ENCODE data around the gene TUSC1. TPM values are rescaled to one million over a fixed set of nuclear protein-coding genes. Genes with fewer than 3 reads are reported as not detected.

TUSC1 gene
- 10 to 100 TPM in 1 of 2 donors, 1 to 10 TPM in 1; 9.2 to 15.7 TPM for total RNA-seq
- 10 to 100 TPM in 1 of 2 donors, 1 to 10 TPM in 1; 9.4 to 14.0 TPM for polyA plus RNA-seq
- long read RNA-seq, donor 1, transcript TUSC1-201 (1 exons, 2,052 nt), result major isoform, 48 of 48 reads
- long read RNA-seq, donor 1, partial matches to known transcripts, result 0 of 48 reads
- long read RNA-seq, donor 1, other reads (novel, unspliced or antisense), result 0 of 48 reads
- long read RNA-seq, donor 2, transcript TUSC1-201 (1 exons, 2,052 nt), result major isoform, 18 of 18 reads
- long read RNA-seq, donor 2, partial matches to known transcripts, result 0 of 18 reads
- long read RNA-seq, donor 2, other reads (novel, unspliced or antisense), result 0 of 18 reads
- long read RNA-seq, donor 3, transcript TUSC1-201 (1 exons, 2,052 nt), result major isoform, 32 of 44 reads
- long read RNA-seq, donor 3, partial matches to known transcripts, result 12 of 44 reads
- long read RNA-seq, donor 3, other reads (novel, unspliced or antisense), result 0 of 44 reads
- long read RNA-seq, donor 4, transcript TUSC1-201 (1 exons, 2,052 nt), result major isoform, 24 of 24 reads
- long read RNA-seq, donor 4, partial matches to known transcripts, result 0 of 24 reads
- long read RNA-seq, donor 4, other reads (novel, unspliced or antisense), result 0 of 24 reads
- long read RNA-seq, donor 5, transcript TUSC1-201 (1 exons, 2,052 nt), result major isoform, 63 of 63 reads
- long read RNA-seq, donor 5, partial matches to known transcripts, result 0 of 63 reads
- long read RNA-seq, donor 5, other reads (novel, unspliced or antisense), result 0 of 63 reads

DNA sequence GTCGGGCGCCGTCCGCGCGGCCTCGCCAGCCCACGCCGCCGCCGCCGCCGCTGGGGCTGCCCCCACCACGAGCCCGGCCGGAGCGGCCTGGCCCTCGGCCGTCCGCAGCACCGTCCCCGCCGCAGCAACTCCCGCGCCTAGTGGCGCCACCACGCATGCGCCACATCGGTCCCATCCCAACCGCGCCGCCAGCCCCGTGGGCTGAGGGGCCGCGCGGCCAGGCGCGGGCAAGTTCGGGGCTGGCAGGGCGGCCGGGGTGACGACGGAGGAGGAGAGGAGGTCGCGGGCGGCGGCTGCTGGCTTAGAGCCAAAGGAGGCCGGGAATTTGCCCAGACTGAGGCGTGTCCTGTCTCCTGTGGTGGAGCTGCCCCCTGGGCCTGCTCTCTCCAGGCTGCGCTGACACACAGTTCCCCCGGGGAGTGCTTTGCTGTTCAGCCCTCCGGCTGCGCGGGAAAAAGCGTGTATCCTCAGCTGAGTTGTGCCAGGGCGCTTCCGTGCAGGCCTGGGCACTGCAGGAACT is at the start of gene TUSC1:
TSS of gene TUSC1 (minus strand) at position 298 of the 520 bp plus-strand sequence. CDS start at position 166, 132 bp downstream.
- peak within 1 kb of the TSS; percentile 79 to 84 for H3K9ac ChIP-seq (ENCODE audit: insufficient read depth in 1 of 2, low read length in 2 of 2)
- H3K4me1 ChIP-seq (ENCODE audit: control insufficient read depth in 5 of 5, insufficient read depth in 5 of 5, low read length in 5 of 5), result peaks cover 0 to 10% (median 0%) of the 10 kb centered on the region in 5 donors
- peak within 1 kb of the TSS; percentile 89 for H3K4me3 ChIP-seq
- 1 to 2% methylated on average over 40 to 57 of the region's 57 CpGs for WGBS, 2 donors
- peak; percentile 84 for ATAC-seq (ENCODE audit: insufficient read depth, low FRiP score)
- no peaks in the 10 kb centered on the region for H3K27me3 ChIP-seq (ENCODE audit: control insufficient read depth in 3 of 3, insufficient read depth in 3 of 3, low read length in 2 of 3)
- TF ChIP-seq, protein P1, sequence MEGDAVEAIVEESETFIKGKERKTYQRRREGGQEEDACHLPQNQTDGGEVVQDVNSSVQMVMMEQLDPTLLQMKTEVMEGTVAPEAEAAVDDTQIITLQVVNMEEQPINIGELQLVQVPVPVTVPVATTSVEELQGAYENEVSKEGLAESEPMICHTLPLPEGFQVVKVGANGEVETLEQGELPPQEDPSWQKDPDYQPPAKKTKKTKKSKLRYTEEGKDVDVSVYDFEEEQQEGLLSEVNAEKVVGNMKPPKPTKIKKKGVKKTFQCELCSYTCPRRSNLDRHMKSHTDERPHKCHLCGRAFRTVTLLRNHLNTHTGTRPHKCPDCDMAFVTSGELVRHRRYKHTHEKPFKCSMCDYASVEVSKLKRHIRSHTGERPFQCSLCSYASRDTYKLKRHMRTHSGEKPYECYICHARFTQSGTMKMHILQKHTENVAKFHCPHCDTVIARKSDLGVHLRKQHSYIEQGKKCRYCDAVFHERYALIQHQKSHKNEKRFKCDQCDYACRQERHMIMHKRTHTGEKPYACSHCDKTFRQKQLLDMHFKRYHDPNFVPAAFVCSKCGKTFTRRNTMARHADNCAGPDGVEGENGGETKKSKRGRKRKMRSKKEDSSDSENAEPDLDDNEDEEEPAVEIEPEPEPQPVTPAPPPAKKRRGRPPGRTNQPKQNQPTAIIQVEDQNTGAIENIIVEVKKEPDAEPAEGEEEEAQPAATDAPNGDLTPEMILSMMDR (IDR thresholded peaks at IDR 0.05; ENCODE audit: control extremely low read depth, extremely low read depth), result no peak
- no peaks in the 10 kb centered on the region for H3K9me3 ChIP-seq (ENCODE audit: control insufficient read depth in 4 of 4, insufficient read depth in 3 of 4, low read length in 3 of 4)
- H3K27ac ChIP-seq (ENCODE audit: low read depth in 1 of 2, low read length in 1 of 2), result peak within 1 kb of the TSS; percentile 93 to 100
- no peaks in the 10 kb centered on the region for H3K36me3 ChIP-seq (ENCODE audit: control insufficient read depth in 4 of 4, insufficient read depth in 4 of 4, low read length in 4 of 4)
- DNase-seq, result peak; percentile 90 to 91 (median 91)

DNA sequence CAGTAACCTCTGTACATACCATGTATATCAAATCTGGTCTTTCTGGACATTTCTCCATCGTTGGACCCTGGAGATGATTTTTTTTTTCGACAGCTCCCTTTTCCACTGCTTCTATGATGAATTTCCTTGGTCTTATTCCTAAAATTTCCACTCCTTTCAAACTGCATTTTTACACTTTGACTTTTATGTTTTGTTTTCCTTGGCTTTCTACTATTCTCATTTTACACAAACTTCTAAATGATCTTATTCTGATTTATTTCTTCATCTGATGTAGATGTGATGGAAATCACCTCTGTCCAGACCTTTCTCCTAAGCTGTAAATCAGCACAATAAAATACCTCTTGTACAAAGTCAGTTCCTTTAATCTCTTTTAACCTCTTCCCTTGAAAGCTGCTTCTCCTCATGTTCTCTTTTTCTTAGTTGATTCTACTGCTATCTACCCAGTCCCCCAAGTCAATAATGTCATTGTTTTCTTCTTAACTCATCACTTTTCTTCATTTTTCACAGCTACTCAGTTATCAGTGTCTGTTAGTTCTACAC is 48.7 kb upstream of the TUSC1 start:
- Histone ChIP-seq H3K4me1 (ENCODE audit: control insufficient read depth in 5 of 5, insufficient read depth in 5 of 5, low read length in 5 of 5) (no peaks in the 10 kb centered on the region), H3K4me3 (no peak overlapping the region), H3K27me3 (ENCODE audit: control insufficient read depth in 3 of 3, insufficient read depth in 3 of 3, low read length in 2 of 3) (no peaks in the 10 kb centered on the region), H3K9ac (ENCODE audit: insufficient read depth in 1 of 2, low read length in 2 of 2) (no peak overlapping the region), H3K9me3 (ENCODE audit: control insufficient read depth in 4 of 4, insufficient read depth in 3 of 4, low read length in 3 of 4) (peaks cover 0 to 2% (median 0%) of the 10 kb centered on the region in 4 donors), H3K36me3 (ENCODE audit: control insufficient read depth in 4 of 4, insufficient read depth in 4 of 4, low read length in 4 of 4) (no peaks in the 10 kb centered on the region), H3K27ac (ENCODE audit: low read depth in 1 of 2, low read length in 1 of 2) (no peak overlapping the region)
- TF ChIP-seq, protein P1 (IDR thresholded peaks at IDR 0.05; ENCODE audit: control extremely low read depth, extremely low read depth), result no peak
- ATAC-seq (ENCODE audit: insufficient read depth, low FRiP score) (no peak), DNase-seq (no peak)
- 56 to 77% methylated on average over 2 of the region's 2 CpGs for WGBS, 2 donors

GRCh38 chr9:25724424-25724823 is 46.2 kb upstream of the TUSC1 start:
- Histone ChIP-seq H3K27ac (ENCODE audit: low read depth in 1 of 2, low read length in 1 of 2) (no peak overlapping the region), H3K4me1 (ENCODE audit: control insufficient read depth in 5 of 5, insufficient read depth in 5 of 5, low read length in 5 of 5) (no peaks in the 10 kb centered on the region), H3K27me3 (ENCODE audit: control insufficient read depth in 3 of 3, insufficient read depth in 3 of 3, low read length in 2 of 3) (no peaks in the 10 kb centered on the region), H3K9ac (ENCODE audit: insufficient read depth in 1 of 2, low read length in 2 of 2) (no peak overlapping the region), H3K36me3 (ENCODE audit: control insufficient read depth in 4 of 4, insufficient read depth in 4 of 4, low read length in 4 of 4) (no peaks in the 10 kb centered on the region), H3K9me3 (ENCODE audit: control insufficient read depth in 4 of 4, insufficient read depth in 3 of 4, low read length in 3 of 4) (no peaks in the 10 kb centered on the region), H3K4me3 (no peak overlapping the region)
- TF ChIP-seq, protein P1 (IDR thresholded peaks at IDR 0.05; ENCODE audit: control extremely low read depth, extremely low read depth), result no peak
- WGBS, 2 donors, result 91% methylated on average over 3 of the region's 3 CpGs
- DNase-seq (no peak), ATAC-seq (ENCODE audit: insufficient read depth, low FRiP score) (no peak)

All from lung (tissue), 16 donors.